Measurements from ENCODE around the gene VCY1B. TPM values are rescaled to one million over a fixed set of nuclear protein-coding genes. Genes with fewer than 3 reads are reported as not detected.
"Not testable (repeated sequence)": the region's sequence is repeated elsewhere in the genome, so short reads cannot be mapped to it uniquely, and the experiment has no call there.

Gene VCY1B
- polyA plus RNA-seq (2012; ENCODE audit: insufficient read depth, insufficient read length, low read depth): not detected

- not testable (repeated sequence) for H3K27me3 ChIP-seq; H3K4me3 ChIP-seq (ENCODE audit: low read depth, low read length); H3K4me1 ChIP-seq; H3K9me3 ChIP-seq; DNase-seq; H3K36me3 ChIP-seq
Observed at GRCh38 chrY:14055927-14056326, at the start of gene VCY1B. Gene VCY1B (plus strand): TSS chrY:14056227. CDS start chrY:14056290, 63 bp downstream.

GRCh38 chrY:14011916-14012315 lies 44.1 kb upstream of the VCY1B start:
- not testable (repeated sequence) for H3K36me3 ChIP-seq; H3K9me3 ChIP-seq; H3K27me3 ChIP-seq; H3K4me1 ChIP-seq; H3K4me3 ChIP-seq (ENCODE audit: low read depth, low read length); DNase-seq

GRCh38 chrY:14030395-14030794 lies 25.6 kb upstream of the VCY1B start:
- H3K9me3 ChIP-seq, H3K27me3 ChIP-seq, DNase-seq: not testable (repeated sequence)

GRCh38 chrY:14085877-14086276 lies 29.9 kb downstream of the VCY1B start:
- DNase-seq: no peak
- H3K4me1 ChIP-seq: no peaks in the 10 kb centered on the region
- TF ChIP-seq CTCF (IDR thresholded peaks at IDR 0.05; ENCODE audit: low read depth, low read length): no peak
- H3K9me3 ChIP-seq: no peaks in the 10 kb centered on the region
- no peak overlapping the region for H3K4me3 ChIP-seq (ENCODE audit: low read depth, low read length)
- H3K36me3 ChIP-seq: no peaks in the 10 kb centered on the region
- no peaks in the 10 kb centered on the region for H3K27me3 ChIP-seq

More at GRCh38 chrY:14030395-14030794, 25.6 kb upstream of the VCY1B start:
- H3K4me3 ChIP-seq (ENCODE audit: low read depth, low read length); H3K36me3 ChIP-seq; H3K4me1 ChIP-seq: not testable (repeated sequence)

All from BE2C (cell line).